ENCODE results near the gene TTLL1.

The TTLL1 gene

DNA sequence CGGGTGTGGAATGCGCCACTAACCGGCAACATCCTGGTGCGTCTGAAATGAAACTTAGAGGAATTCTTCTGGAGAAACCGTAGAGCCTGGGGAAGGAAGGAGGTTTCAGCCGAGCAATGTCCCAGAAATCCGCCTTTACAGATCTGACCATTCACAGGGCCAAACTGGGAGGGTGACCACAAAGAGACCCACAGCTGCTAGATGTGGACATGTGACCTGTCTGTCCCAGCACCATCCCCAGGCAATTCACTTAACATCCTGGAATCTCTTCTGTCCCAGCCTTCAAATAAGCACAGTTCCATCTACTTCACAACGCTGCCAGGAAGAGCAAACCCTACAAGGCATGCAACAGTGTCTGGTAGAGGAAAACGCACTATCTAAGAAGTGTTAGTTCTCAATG is 44.2 kb upstream of the TTLL1 start:
- intact Hi-C loops (cut with DNase I; ENCODE audit: low total_unique reads), result no loop called here
- peaks cover 11 to 74% (median 43%) of the 10 kb centered on the region in 3 donors for H3K36me3 ChIP-seq
- no peaks in the 10 kb centered on the region for H3K27me3 ChIP-seq

DNA sequence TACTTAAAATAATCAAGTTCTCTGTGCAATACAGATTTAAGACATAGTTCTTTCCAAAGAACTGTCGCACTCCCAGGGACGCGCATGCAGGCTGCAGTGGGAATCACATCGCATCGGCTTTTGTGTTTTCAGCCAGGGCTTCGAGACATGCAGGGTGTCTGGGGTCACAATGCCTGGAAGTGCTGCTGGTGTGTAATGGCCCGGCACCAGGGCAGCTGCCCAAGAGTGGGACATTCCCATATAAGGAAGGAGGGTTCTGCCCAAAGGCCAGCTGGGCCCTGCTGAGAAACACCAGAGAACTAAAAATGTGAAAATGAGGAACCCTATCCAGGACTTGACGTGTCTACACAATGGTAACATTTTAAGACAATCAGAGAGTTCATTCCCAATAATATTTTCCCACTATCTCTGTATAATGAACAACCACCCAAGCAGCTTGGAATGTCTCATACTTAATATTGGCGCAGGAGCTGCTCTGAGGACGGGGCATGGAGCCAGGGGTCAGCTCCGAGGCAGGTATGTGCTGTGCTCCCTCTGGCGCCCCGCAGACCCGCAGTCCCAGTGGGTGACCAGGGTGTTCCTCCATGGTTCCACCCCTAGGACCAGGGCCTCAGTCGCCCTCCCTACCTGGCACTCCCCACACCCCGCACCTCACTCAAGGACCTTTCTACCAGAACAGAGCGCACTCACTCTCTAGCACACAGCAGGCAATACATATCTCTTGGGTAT is 42.7 kb upstream of the TTLL1 start:
- no peak overlapping the region for H3K4me3 ChIP-seq
- DNase-seq, result peak; percentile 57 to 83
- peaks cover 2 to 59% (median 31%) of the 10 kb centered on the region in 3 donors for H3K36me3 ChIP-seq
- H3K9me3 ChIP-seq, result no peaks in the 10 kb centered on the region
- H3K27ac ChIP-seq, result peak overlapping the region; percentile 46 to 79
- TF ChIP-seq, protein P1, sequence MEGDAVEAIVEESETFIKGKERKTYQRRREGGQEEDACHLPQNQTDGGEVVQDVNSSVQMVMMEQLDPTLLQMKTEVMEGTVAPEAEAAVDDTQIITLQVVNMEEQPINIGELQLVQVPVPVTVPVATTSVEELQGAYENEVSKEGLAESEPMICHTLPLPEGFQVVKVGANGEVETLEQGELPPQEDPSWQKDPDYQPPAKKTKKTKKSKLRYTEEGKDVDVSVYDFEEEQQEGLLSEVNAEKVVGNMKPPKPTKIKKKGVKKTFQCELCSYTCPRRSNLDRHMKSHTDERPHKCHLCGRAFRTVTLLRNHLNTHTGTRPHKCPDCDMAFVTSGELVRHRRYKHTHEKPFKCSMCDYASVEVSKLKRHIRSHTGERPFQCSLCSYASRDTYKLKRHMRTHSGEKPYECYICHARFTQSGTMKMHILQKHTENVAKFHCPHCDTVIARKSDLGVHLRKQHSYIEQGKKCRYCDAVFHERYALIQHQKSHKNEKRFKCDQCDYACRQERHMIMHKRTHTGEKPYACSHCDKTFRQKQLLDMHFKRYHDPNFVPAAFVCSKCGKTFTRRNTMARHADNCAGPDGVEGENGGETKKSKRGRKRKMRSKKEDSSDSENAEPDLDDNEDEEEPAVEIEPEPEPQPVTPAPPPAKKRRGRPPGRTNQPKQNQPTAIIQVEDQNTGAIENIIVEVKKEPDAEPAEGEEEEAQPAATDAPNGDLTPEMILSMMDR (IDR thresholded peaks at IDR 0.05), result no peak
- H3K4me1 ChIP-seq, result peaks cover 0 to 18% (median 14%) of the 10 kb centered on the region in 4 donors
- no peaks in the 10 kb centered on the region for H3K27me3 ChIP-seq
- intact Hi-C loops (cut with DNase I; ENCODE audit: low total_unique reads), result no loop called here

More for the DNA sequence above, 44.2 kb upstream of the TTLL1 start:
- H3K27ac ChIP-seq, result no peak overlapping the region
- no peak overlapping the region for H3K4me3 ChIP-seq
- no peak for DNase-seq
- no peaks in the 10 kb centered on the region for H3K9me3 ChIP-seq
- H3K4me1 ChIP-seq, result peaks cover 0 to 18% (median 14%) of the 10 kb centered on the region in 4 donors
- TF ChIP-seq, protein P1 (IDR thresholded peaks at IDR 0.05), result no peak

DNA sequence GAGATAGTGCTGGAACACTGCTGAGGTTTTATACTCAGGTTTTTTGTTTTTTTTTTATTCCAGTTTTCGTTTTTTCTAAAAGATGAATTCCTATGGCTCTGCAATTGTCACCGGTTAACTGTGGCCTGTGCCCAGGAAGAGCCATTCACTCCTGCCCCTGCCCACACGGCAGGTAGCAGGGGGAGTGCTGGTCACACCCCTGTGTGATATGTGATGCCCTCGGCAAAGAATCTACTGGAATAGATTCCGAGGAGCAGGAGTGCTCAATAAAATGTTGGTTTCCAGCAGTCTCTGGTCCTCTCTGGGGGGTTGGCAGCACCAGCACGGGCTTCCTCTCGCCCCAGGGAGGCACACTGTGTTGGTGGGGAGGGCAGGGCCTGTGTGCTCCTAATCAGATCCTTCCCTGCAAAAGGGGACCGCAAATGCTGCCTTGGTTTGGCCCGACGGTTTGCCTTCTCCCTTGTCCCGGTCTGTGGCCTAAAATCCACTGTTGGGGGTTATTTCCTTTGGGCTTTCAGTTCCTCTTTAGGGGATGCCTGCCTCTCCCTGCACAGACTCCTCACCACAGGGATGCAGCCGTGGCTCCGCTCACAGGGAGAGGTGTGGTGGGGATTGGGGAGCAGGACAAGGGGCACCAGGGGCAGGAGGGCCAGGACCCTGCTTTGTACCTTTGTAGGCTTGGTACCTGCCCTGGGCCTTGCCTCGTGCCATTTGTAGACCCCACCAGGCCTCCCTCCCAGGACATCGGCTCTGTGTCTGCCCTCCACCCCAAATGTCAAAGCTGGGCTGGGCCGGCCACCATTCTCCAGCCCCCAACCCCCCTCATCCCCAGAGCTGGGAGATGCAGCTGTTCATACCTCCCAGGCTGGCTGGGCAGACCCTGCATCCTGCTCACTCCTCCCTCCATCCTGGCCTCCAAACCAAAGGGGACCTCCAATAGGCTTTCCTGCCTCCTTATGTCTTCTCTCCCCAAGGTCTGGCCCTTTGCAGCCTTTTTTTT is 40.5 kb upstream of the TTLL1 start:
- TF ChIP-seq, protein P1 (IDR thresholded peaks at IDR 0.05), result no peak
- H3K27ac ChIP-seq, result no peak overlapping the region
- no peaks in the 10 kb centered on the region for H3K9me3 ChIP-seq
- no peaks in the 10 kb centered on the region for H3K27me3 ChIP-seq
- no peak for DNase-seq
- H3K36me3 ChIP-seq, result peaks cover 0 to 37% (median 15%) of the 10 kb centered on the region in 3 donors
- intact Hi-C loops (cut with DNase I; ENCODE audit: low total_unique reads), result no loop called here
- no peak overlapping the region for H3K4me3 ChIP-seq
- peaks cover 0 to 18% (median 14%) of the 10 kb centered on the region in 4 donors for H3K4me1 ChIP-seq

DNA sequence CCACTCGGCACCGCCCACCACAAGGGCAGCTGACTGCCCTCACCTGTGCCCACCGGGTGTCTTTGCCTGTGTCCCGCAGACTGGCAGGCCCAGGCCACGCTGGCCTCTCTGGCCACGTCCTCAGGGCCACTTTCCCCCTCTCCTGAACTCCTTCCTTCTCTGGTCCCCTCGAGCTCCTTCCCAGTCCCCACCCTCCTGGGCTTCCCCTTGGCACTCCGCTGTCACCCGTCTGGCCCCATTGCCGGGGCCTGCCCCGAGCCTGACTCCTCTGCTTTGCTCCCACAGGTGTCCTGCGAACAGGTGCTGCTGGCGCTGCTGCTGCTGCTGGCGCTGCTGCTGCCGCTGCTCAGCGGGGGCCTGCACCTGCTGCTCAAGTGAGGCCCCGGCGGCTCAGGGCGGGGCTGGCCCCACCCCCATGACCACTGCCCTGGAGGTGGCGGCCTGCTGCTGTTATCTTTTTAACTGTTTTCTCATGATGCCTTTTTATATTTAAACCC is 39.8 kb upstream of the TTLL1 start:
- Histone ChIP-seq H3K27ac (no peak overlapping the region), H3K4me1 (peaks cover 0 to 18% (median 14%) of the 10 kb centered on the region in 4 donors), H3K4me3 (no peak overlapping the region), H3K27me3 (no peaks in the 10 kb centered on the region), H3K9me3 (no peaks in the 10 kb centered on the region), H3K36me3 (peaks cover 0 to 29% (median 9%) of the 10 kb centered on the region in 3 donors)
- TF ChIP-seq, protein P1 (IDR thresholded peaks at IDR 0.05), result no peak
- intact Hi-C loops (cut with DNase I; ENCODE audit: low total_unique reads), result no loop called here
- DNase-seq, result no peak

DNA sequence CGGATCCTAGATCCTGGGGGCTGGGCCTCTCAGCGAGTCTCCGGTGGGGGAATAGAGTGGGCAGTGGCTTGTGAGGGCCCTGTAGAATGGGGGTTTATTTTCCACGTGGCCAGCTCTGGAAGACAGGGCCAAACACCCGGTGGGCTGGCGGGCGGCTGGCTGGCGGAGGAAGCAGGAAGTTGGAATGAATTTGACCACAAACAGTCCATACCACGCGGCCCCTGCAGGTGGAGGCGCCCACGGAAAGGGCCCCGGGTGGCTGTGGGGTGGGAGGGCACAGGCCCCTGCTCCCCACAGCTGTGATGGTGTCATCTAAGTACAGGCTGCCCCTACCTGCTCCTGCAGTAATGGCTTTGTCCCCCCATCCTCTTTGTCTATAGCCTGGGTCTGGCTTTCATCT is 38.9 kb upstream of the TTLL1 start:
- peaks cover 0 to 21% (median 6%) of the 10 kb centered on the region in 3 donors for H3K36me3 ChIP-seq
- no peaks in the 10 kb centered on the region for H3K27me3 ChIP-seq
- peaks cover 0 to 18% (median 14%) of the 10 kb centered on the region in 4 donors for H3K4me1 ChIP-seq
- H3K9me3 ChIP-seq, result no peaks in the 10 kb centered on the region
- H3K4me3 ChIP-seq, result no peak overlapping the region
- no peak overlapping the region for H3K27ac ChIP-seq
- TF ChIP-seq, protein P1 (IDR thresholded peaks at IDR 0.05), result no peak
- intact Hi-C loops (cut with DNase I; ENCODE audit: low total_unique reads), result no loop called here
- no peak for DNase-seq
